Measurements from ENCODE around the gene FAM163A.

The FAM163A gene

DNA sequence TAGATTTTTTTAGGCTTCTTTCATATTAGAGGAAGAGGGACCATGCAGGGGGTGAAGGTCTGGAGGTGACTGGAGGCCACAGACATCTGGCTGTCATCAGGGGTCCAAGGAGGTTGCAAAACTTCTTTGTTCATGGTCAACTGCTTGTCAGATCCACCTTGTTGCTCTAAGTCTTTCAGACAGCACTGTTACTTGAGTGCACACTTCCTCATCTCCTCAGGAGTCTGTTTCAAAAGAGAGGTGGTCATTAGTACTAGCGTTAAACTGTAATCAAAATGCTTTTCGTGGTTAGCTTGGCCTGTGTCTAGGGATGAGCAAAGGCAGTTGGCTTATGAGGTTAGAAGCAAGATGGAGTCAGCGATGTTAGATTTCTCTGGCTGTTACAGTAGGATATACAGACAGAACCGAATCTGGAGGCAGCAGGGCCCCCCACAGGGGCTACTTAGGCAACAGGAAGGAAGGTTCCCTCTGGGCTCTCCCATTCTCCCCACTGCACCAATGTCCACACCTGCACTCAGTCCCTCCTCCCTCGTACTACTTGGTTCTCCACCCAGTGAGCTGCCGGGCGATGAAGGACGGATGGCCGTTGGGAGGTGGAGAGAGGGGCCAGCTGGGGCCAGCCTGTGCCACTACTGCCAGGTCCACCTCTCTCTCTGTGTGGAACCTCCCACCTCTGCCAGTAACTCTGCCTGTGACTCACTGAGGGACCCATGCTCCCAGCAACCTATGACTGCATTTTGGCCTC lies 77.3 kb downstream of the FAM163A start:
- Histone ChIP-seq H3K27me3 (ENCODE audit: control insufficient read depth, low read length) (peaks cover 10% of the 10 kb centered on the region), H3K9me2 (replicated peaks; ENCODE audit: control insufficient read depth, low read length) (no peaks in the 10 kb centered on the region), H3K4me2 (ENCODE audit: low read length) (no peak overlapping the region), H3K79me2 (ENCODE audit: control insufficient read depth, low read length) (no peaks in the 10 kb centered on the region), H3K9me3 (ENCODE audit: control insufficient read depth, insufficient read depth, low read length) (no peaks in the 10 kb centered on the region), H3K36me3 (ENCODE audit: control insufficient read depth, low read length) (no peaks in the 10 kb centered on the region), H3K4me1 (ENCODE audit: control insufficient read depth, low read length) (peaks cover 5% of the 10 kb centered on the region), H4K20me1 (ENCODE audit: control insufficient read depth, insufficient read depth, low read depth, low read length) (no peaks in the 10 kb centered on the region), H3F3A (ENCODE audit: control insufficient read depth, insufficient read depth) (no peaks in the 10 kb centered on the region), H3K4me3 (ENCODE audit: low read length) (no peak overlapping the region), H3K27ac (ENCODE audit: low read depth, low read length) (no peak overlapping the region)
- TF ChIP-seq, protein P1, sequence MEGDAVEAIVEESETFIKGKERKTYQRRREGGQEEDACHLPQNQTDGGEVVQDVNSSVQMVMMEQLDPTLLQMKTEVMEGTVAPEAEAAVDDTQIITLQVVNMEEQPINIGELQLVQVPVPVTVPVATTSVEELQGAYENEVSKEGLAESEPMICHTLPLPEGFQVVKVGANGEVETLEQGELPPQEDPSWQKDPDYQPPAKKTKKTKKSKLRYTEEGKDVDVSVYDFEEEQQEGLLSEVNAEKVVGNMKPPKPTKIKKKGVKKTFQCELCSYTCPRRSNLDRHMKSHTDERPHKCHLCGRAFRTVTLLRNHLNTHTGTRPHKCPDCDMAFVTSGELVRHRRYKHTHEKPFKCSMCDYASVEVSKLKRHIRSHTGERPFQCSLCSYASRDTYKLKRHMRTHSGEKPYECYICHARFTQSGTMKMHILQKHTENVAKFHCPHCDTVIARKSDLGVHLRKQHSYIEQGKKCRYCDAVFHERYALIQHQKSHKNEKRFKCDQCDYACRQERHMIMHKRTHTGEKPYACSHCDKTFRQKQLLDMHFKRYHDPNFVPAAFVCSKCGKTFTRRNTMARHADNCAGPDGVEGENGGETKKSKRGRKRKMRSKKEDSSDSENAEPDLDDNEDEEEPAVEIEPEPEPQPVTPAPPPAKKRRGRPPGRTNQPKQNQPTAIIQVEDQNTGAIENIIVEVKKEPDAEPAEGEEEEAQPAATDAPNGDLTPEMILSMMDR (IDR thresholded peaks at IDR 0.05; ENCODE audit: low read depth, low read length, poor library complexity, severe bottlenecking), result no peak
- no peak for TF ChIP-seq EZH2phosphoT487 (IDR thresholded peaks at IDR 0.05; ENCODE audit: borderline replicate concordance, low read length)

DNA sequence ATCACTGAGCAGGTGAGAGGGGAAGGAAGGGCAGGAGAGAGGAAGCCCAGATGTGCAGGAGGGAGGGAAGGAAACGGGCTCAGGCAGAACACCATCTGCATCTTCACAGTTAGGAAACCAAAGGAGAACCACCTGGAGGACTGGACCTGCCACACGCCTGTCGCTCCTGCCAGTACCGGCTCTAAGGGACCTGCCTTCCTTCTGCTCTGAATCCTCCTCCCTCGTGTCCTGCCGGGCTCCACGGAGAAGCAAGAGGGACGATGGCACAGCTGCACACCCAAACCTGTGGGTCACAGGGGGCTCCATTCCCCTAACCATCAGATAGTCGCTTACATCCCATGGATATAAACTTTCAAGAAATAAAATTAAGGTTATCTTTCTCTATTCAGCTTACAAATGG lies 78.4 kb downstream of the FAM163A start:
- Histone ChIP-seq H3K27ac (ENCODE audit: low read depth, low read length) (no peak overlapping the region), H4K20me1 (ENCODE audit: control insufficient read depth, insufficient read depth, low read depth, low read length) (no peaks in the 10 kb centered on the region), H3F3A (ENCODE audit: control insufficient read depth, insufficient read depth) (no peaks in the 10 kb centered on the region), H3K9me3 (ENCODE audit: control insufficient read depth, insufficient read depth, low read length) (no peaks in the 10 kb centered on the region), H3K9me2 (replicated peaks; ENCODE audit: control insufficient read depth, low read length) (no peaks in the 10 kb centered on the region), H3K79me2 (ENCODE audit: control insufficient read depth, low read length) (no peaks in the 10 kb centered on the region), H3K36me3 (ENCODE audit: control insufficient read depth, low read length) (no peaks in the 10 kb centered on the region), H3K4me1 (ENCODE audit: control insufficient read depth, low read length) (no peaks in the 10 kb centered on the region), H3K4me2 (ENCODE audit: low read length) (no peak overlapping the region), H3K27me3 (ENCODE audit: control insufficient read depth, low read length) (no peaks in the 10 kb centered on the region), H3K4me3 (ENCODE audit: low read length) (no peak overlapping the region)
- TF ChIP-seq EZH2phosphoT487 (IDR thresholded peaks at IDR 0.05; ENCODE audit: borderline replicate concordance, low read length), result no peak
- TF ChIP-seq, protein P1 (IDR thresholded peaks at IDR 0.05; ENCODE audit: low read depth, low read length, poor library complexity, severe bottlenecking), result no peak

DNA sequence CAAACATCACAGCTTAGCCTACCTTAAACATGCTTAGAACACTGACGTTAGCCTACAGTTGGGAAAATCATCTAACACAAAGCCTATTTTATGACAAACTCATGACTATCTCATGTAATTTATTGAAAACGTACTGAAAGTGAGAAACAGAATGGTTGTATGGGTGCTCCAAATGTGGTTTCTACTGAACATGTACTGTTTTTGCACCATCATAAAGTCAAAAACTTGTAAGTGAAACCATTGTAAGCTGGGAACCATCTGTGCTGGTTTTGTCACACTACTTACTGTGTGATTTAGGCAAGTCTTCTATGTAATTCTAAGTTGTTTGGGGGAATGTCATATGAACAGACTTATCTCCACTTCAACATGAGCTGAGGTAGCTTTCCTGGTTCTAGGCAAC lies 79.0 kb downstream of the FAM163A start:
- Histone ChIP-seq H3K79me2 (ENCODE audit: control insufficient read depth, low read length) (no peaks in the 10 kb centered on the region), H4K20me1 (ENCODE audit: control insufficient read depth, insufficient read depth, low read depth, low read length) (no peaks in the 10 kb centered on the region), H3K9me2 (replicated peaks; ENCODE audit: control insufficient read depth, low read length) (no peaks in the 10 kb centered on the region), H3K4me1 (ENCODE audit: control insufficient read depth, low read length) (no peaks in the 10 kb centered on the region), H3K4me3 (ENCODE audit: low read length) (no peak overlapping the region), H3K36me3 (ENCODE audit: control insufficient read depth, low read length) (no peaks in the 10 kb centered on the region), H3K9me3 (ENCODE audit: control insufficient read depth, insufficient read depth, low read length) (no peaks in the 10 kb centered on the region), H3F3A (ENCODE audit: control insufficient read depth, insufficient read depth) (no peaks in the 10 kb centered on the region), H3K27ac (ENCODE audit: low read depth, low read length) (no peak overlapping the region), H3K27me3 (ENCODE audit: control insufficient read depth, low read length) (no peaks in the 10 kb centered on the region), H3K4me2 (ENCODE audit: low read length) (no peak overlapping the region)
- no peak for TF ChIP-seq EZH2phosphoT487 (IDR thresholded peaks at IDR 0.05; ENCODE audit: borderline replicate concordance, low read length)
- TF ChIP-seq, protein P1 (IDR thresholded peaks at IDR 0.05; ENCODE audit: low read depth, low read length, poor library complexity, severe bottlenecking), result no peak

Data from DOHH2 (cell line).